ENCODE data around the gene LEMD3. TPM values are rescaled to one million over a fixed set of nuclear protein-coding genes. Genes with fewer than 3 reads are reported as not detected.
A peak's percentile ranks its signal among the peaks of the same experiment; 100 is the strongest.

LEMD3 gene
- total and polyA plus RNA-seq, 2 experiments from 2014 or later: 15.4 to 56.7 TPM

DNA sequence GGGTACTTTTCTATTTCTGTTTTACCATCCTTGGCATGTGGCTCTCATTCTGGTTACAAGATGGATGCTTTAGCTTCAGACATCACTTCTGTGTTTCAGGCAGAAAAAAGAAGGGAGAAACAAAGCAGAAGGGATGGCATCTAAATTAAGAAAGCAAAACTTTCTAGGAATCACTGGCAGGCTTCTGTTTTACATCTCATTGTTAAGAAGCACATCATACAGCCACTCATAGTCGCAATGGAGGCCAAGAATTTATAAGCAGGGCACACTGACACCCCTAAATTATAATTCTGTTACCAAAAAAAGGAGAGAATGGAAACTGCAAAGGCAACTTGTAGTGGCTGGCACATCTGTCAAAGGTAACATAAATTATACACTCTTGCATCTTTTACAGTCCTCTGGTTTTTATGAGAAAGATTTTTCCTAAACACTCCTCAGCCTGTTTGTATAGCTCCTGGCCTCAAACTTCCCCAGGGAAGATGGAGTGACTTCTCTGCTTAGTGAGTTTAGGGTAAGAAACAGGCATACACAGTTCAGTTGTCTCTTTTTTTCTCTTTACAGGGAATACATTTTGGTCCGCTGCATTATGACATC is 22.0 kb upstream of the LEMD3 start:
- Mint-ChIP-seq H3K27me3 (ENCODE audit: insufficient read depth, low read depth, poor library complexity) (peaks cover 1% of the 10 kb centered on the region), H3K9me3 (no peaks in the 10 kb centered on the region), H3K4me3 (no peak overlapping the region), H3K36me3 (ENCODE audit: low read depth) (no peaks in the 10 kb centered on the region), H3K27ac (no peak overlapping the region), H3K4me1 (no peaks in the 10 kb centered on the region)
- TF ChIP-seq NANOG (IDR thresholded peaks at IDR 0.05; ENCODE audit: borderline replicate concordance) (no peak), REST (IDR thresholded peaks at IDR 0.05; ENCODE audit: unreplicated experiment) (no peak), JUNB (IDR thresholded peaks at IDR 0.05; ENCODE audit: unreplicated experiment) (no peak), ETS1 (IDR thresholded peaks at IDR 0.05) (no peak), ZNF114 (CRISPR knock-in tag; IDR thresholded peaks at IDR 0.05) (no peak)
- no peaks in the 10 kb centered on the region for H3K9me2 ChIP-seq (ENCODE audit: insufficient read depth)
- H3K4me3 ChIP-seq: no peak overlapping the region
- ATAC-seq (no peak), DNase-seq (ENCODE audit: low spot score) (no peak)
- H2AFZ ChIP-seq: peak overlapping the region; percentile 11; the same call in 1 of the 2 replicates
- H4K20me1 ChIP-seq (replicated peaks; ENCODE audit: insufficient read depth): no peaks in the 10 kb centered on the region
- H3K4me1 ChIP-seq (ENCODE audit: insufficient read depth): peaks cover 2% of the 10 kb centered on the region; the same call in 1 of the 2 replicates
- no peaks in the 10 kb centered on the region for H3K79me2 ChIP-seq (replicated peaks; ENCODE audit: insufficient read depth)
- H3K27me3 ChIP-seq (ENCODE audit: insufficient read depth): no peaks in the 10 kb centered on the region
- no peak overlapping the region for H3K4me2 ChIP-seq
- H3K27ac ChIP-seq (ENCODE audit: low read depth): no peak overlapping the region
- no peaks in the 10 kb centered on the region for H3F3A ChIP-seq (replicated peaks; ENCODE audit: low read depth)
- H3K36me3 ChIP-seq (ENCODE audit: insufficient read depth): no peaks in the 10 kb centered on the region

- Histone ChIP-seq H3K4me1 (ENCODE audit: insufficient read depth) (0 out of 2 replicates have a peak, but pooled peaks cover 8% of the 10 kb centered on the region), H3K79me2 (replicated peaks; ENCODE audit: insufficient read depth) (no peaks in the 10 kb centered on the region), H3F3A (replicated peaks; ENCODE audit: low read depth) (no peaks in the 10 kb centered on the region), H3K9me2 (ENCODE audit: insufficient read depth) (peaks cover 7% of the 10 kb centered on the region; the same call in 1 of the 2 replicates), H3K4me3 (no peak overlapping the region), H3K36me3 (ENCODE audit: insufficient read depth) (no peaks in the 10 kb centered on the region), H3K27me3 (ENCODE audit: insufficient read depth) (no peaks in the 10 kb centered on the region), H2AFZ (no peak overlapping the region), H3K27ac (ENCODE audit: low read depth) (no peak overlapping the region), H4K20me1 (replicated peaks; ENCODE audit: insufficient read depth) (no peaks in the 10 kb centered on the region), H3K4me2 (no peak overlapping the region)
- no peak overlapping the region for H3K4me3 Mint-ChIP-seq
- no peaks in the 10 kb centered on the region for H3K9me3 Mint-ChIP-seq
- H3K36me3 Mint-ChIP-seq (ENCODE audit: low read depth): no peaks in the 10 kb centered on the region
- ATAC-seq (no peak), DNase-seq (ENCODE audit: low spot score) (no peak)
- H3K27me3 Mint-ChIP-seq (ENCODE audit: insufficient read depth, low read depth, poor library complexity): peaks cover 1% of the 10 kb centered on the region
- H3K27ac Mint-ChIP-seq: no peak overlapping the region
- H3K4me1 Mint-ChIP-seq: peaks cover 8% of the 10 kb centered on the region
- TF ChIP-seq, protein P1, sequence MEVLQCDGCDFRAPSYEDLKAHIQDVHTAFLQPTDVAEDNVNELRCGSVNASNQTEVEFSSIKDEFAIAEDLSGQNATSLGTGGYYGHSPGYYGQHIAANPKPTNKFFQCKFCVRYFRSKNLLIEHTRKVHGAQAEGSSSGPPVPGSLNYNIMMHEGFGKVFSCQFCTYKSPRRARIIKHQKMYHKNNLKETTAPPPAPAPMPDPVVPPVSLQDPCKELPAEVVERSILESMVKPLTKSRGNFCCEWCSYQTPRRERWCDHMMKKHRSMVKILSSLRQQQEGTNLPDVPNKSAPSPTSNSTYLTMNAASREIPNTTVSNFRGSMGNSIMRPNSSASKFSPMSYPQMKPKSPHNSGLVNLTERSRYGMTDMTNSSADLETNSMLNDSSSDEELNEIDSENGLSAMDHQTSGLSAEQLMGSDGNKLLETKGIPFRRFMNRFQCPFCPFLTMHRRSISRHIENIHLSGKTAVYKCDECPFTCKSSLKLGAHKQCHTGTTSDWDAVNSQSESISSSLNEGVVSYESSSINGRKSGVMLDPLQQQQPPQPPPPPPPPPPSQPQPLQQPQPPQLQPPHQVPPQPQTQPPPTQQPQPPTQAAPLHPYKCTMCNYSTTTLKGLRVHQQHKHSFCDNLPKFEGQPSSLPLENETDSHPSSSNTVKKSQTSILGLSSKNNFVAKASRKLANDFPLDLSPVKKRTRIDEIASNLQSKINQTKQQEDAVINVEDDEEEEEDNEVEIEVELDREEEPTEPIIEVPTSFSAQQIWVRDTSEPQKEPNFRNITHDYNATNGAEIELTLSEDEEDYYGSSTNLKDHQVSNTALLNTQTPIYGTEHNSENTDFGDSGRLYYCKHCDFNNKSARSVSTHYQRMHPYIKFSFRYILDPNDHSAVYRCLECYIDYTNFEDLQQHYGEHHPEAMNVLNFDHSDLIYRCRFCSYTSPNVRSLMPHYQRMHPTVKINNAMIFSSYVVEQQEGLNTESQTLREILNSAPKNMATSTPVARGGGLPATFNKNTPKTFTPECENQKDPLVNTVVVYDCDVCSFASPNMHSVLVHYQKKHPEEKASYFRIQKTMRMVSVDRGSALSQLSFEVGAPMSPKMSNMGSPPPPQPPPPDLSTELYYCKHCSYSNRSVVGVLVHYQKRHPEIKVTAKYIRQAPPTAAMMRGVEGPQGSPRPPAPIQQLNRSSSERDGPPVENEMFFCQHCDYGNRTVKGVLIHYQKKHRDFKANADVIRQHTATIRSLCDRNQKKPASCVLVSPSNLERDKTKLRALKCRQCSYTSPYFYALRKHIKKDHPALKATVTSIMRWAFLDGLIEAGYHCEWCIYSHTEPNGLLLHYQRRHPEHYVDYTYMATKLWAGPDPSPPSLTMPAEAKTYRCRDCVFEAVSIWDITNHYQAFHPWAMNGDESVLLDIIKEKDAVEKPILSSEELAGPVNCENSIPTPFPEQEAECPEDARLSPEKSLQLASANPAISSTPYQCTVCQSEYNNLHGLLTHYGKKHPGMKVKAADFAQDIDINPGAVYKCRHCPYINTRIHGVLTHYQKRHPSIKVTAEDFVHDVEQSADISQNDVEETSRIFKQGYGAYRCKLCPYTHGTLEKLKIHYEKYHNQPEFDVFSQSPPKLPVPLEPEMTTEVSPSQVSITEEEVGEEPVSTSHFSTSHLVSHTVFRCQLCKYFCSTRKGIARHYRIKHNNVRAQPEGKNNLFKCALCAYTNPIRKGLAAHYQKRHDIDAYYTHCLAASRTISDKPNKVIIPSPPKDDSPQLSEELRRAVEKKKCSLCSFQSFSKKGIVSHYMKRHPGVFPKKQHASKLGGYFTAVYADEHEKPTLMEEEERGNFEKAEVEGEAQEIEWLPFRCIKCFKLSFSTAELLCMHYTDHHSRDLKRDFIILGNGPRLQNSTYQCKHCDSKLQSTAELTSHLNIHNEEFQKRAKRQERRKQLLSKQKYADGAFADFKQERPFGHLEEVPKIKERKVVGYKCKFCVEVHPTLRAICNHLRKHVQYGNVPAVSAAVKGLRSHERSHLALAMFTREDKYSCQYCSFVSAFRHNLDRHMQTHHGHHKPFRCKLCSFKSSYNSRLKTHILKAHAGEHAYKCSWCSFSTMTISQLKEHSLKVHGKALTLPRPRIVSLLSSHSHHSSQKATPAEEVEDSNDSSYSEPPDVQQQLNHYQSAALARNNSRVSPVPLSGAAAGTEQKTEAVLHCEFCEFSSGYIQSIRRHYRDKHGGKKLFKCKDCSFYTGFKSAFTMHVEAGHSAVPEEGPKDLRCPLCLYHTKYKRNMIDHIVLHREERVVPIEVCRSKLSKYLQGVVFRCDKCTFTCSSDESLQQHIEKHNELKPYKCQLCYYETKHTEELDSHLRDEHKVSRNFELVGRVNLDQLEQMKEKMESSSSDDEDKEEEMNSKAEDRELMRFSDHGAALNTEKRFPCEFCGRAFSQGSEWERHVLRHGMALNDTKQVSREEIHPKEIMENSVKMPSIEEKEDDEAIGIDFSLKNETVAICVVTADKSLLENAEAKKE (CRISPR knock-in tag; IDR thresholded peaks at IDR 0.05): no peak
- TF ChIP-seq CREB1 (CRISPR knock-in tag; IDR thresholded peaks at IDR 0.05; ENCODE audit: low read depth): no peak
- TF ChIP-seq EZH2phosphoT487 (IDR thresholded peaks at IDR 0.05; ENCODE audit: unreplicated experiment): no peak
- TF ChIP-seq ZNF114 (CRISPR knock-in tag; IDR thresholded peaks at IDR 0.05): no peak
- TF ChIP-seq JUNB (IDR thresholded peaks at IDR 0.05; ENCODE audit: unreplicated experiment): no peak
- TF ChIP-seq STAT1 (IDR thresholded peaks at IDR 0.05; ENCODE audit: unreplicated experiment): no peak
- TF ChIP-seq ETS1 (IDR thresholded peaks at IDR 0.05): no peak
These were observed 17.4 kb upstream of the LEMD3 start for GRCh38 chr12:65152012-65152411.
